Measurements from ENCODE around the gene CLEC9A. TPM values are rescaled to one million over a fixed set of nuclear protein-coding genes. Genes with fewer than 3 reads are reported as not detected.

CLEC9A gene
- total and polyA plus RNA-seq, 2 donors (not counting 1 experiment from before 2014, with no cell fraction given): not detected

DNA sequence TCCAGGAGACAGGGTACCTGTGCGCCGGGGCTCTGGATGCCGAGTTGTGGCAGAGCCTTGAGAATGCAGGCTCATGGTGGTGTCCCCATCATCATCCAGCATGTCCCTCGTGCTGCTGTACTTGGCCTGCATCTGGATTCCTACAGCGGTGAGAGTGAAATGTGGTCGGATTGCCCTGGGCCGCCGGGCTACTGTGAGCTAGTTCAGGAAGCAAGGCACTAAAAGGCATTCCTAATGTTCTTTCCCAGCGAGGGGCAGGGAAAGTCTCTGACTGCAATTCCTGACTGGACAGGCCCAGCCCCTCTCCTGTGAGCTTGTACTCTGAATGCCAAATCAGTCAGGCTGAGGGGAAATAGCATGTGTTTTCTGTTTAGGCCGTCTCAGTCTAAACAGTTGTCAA lies 68.3 kb downstream of the CLEC9A start, which contains the start of gene CLEC1A:
Gene CLEC1A, minus strand, starts transcription at position 195 of the 400 bp plus-strand sequence. Its CDS starts 63 bp downstream, at position 132.
- Histone ChIP-seq H2AFZ (ENCODE audit: low read length) (no peak within 1 kb of the TSS), H3K4me1 (ENCODE audit: control insufficient read depth, extremely low read depth, insufficient read depth, low read length) (no peaks in the 10 kb centered on the region), H3K27me3 (ENCODE audit: control insufficient read depth, insufficient read depth, low read length) (no peaks in the 10 kb centered on the region), H3K27ac (ENCODE audit: insufficient read depth, low read length) (no peak within 1 kb of the TSS), H3K79me2 (ENCODE audit: control insufficient read depth, insufficient read depth, low read length) (no peaks in the 10 kb centered on the region), H3K4me2 (ENCODE audit: extremely low read depth, insufficient read depth, low read length) (no peak within 1 kb of the TSS), H3K4me3 (replicated peaks in 1 of 4; ENCODE audit: control extremely low read depth in 1 of 4, insufficient read depth in 1 of 4, low read depth in 3 of 4, low read length in 4 of 4) (no peak within 1 kb of the TSS), H3K36me3 (ENCODE audit: control insufficient read depth, insufficient read depth, low read length) (no peaks in the 10 kb centered on the region), H3K9me3 (ENCODE audit: control insufficient read depth, insufficient read depth, low read depth, low read length) (no peaks in the 10 kb centered on the region), H4K20me1 (ENCODE audit: control insufficient read depth, extremely low read depth, insufficient read depth, low read length) (no peaks in the 10 kb centered on the region), H3K9ac (ENCODE audit: insufficient read depth, low read length) (no peak within 1 kb of the TSS)
- DNase-seq (ENCODE audit: low read depth in 2 of 2): peak in 1 of 2 donors; percentile 11
- TF ChIP-seq EZH2 (IDR thresholded peaks at IDR 0.05; ENCODE audit: low read length, missing control alignments) (no peak), CTCF (conservative IDR thresholded peaks at IDR 0.05 in 1 of 2, IDR thresholded peaks at IDR 0.05 in 1 of 2; ENCODE audit: low read depth in 1 of 2, low read length in 2 of 2) (no peak)

GRCh38 chr12:10101042-10101579 lies 70.6 kb downstream of the CLEC9A start:
- no peaks in the 10 kb centered on the region for H3K36me3 ChIP-seq (ENCODE audit: control insufficient read depth, insufficient read depth, low read length)
- H3K27me3 ChIP-seq (ENCODE audit: control insufficient read depth, insufficient read depth, low read length): no peaks in the 10 kb centered on the region
- H3K4me2 ChIP-seq (ENCODE audit: extremely low read depth, insufficient read depth, low read length): no peak overlapping the region
- no peaks in the 10 kb centered on the region for H4K20me1 ChIP-seq (ENCODE audit: control insufficient read depth, extremely low read depth, insufficient read depth, low read length)
- no peaks in the 10 kb centered on the region for H3K9me3 ChIP-seq (ENCODE audit: control insufficient read depth, insufficient read depth, low read depth, low read length)
- no peaks in the 10 kb centered on the region for H3K79me2 ChIP-seq (ENCODE audit: control insufficient read depth, insufficient read depth, low read length)
- H3K4me3 ChIP-seq (replicated peaks in 1 of 4; ENCODE audit: control extremely low read depth in 1 of 4, insufficient read depth in 1 of 4, low read depth in 3 of 4, low read length in 4 of 4): no peak overlapping the region
- H3K27ac ChIP-seq (ENCODE audit: insufficient read depth, low read length): no peak overlapping the region
- no peak overlapping the region for H2AFZ ChIP-seq (ENCODE audit: low read length)
- peak; percentile 33 to 45 for DNase-seq (ENCODE audit: low read depth in 2 of 2)
- TF ChIP-seq CTCF (conservative IDR thresholded peaks at IDR 0.05 in 1 of 2, IDR thresholded peaks at IDR 0.05 in 1 of 2; ENCODE audit: low read depth in 1 of 2, low read length in 2 of 2): no peak
- H3K4me1 ChIP-seq (ENCODE audit: control insufficient read depth, extremely low read depth, insufficient read depth, low read length): no peaks in the 10 kb centered on the region
- no peak overlapping the region for H3K9ac ChIP-seq (ENCODE audit: insufficient read depth, low read length)

- Histone ChIP-seq H3K9ac (ENCODE audit: insufficient read depth, low read length) (no peak overlapping the region), H3K36me3 (ENCODE audit: control insufficient read depth, insufficient read depth, low read length) (no peaks in the 10 kb centered on the region), H3K4me2 (ENCODE audit: extremely low read depth, insufficient read depth, low read length) (no peak overlapping the region), H3K79me2 (ENCODE audit: control insufficient read depth, insufficient read depth, low read length) (no peaks in the 10 kb centered on the region), H4K20me1 (ENCODE audit: control insufficient read depth, extremely low read depth, insufficient read depth, low read length) (no peaks in the 10 kb centered on the region), H2AFZ (ENCODE audit: low read length) (no peak overlapping the region), H3K27me3 (ENCODE audit: control insufficient read depth, insufficient read depth, low read length) (no peaks in the 10 kb centered on the region), H3K27ac (ENCODE audit: insufficient read depth, low read length) (no peak overlapping the region), H3K9me3 (ENCODE audit: control insufficient read depth, insufficient read depth, low read depth, low read length) (no peaks in the 10 kb centered on the region), H3K4me1 (ENCODE audit: control insufficient read depth, extremely low read depth, insufficient read depth, low read length) (no peaks in the 10 kb centered on the region), H3K4me3 (replicated peaks in 1 of 4; ENCODE audit: control extremely low read depth in 1 of 4, insufficient read depth in 1 of 4, low read depth in 3 of 4, low read length in 4 of 4) (no peak overlapping the region)
- TF ChIP-seq EZH2 (IDR thresholded peaks at IDR 0.05; ENCODE audit: low read length, missing control alignments): no peak
- no peak for TF ChIP-seq CTCF (conservative IDR thresholded peaks at IDR 0.05 in 1 of 2, IDR thresholded peaks at IDR 0.05 in 1 of 2; ENCODE audit: low read depth in 1 of 2, low read length in 2 of 2)
- no peak for DNase-seq (ENCODE audit: low read depth in 2 of 2)
Observed at GRCh38 chr12:10101648-10102220, 71.3 kb downstream of the CLEC9A start.
